Mononuclear cell (primary cell): ENCODE data around the gene PNLIP. TPM values are rescaled to one million over a fixed set of nuclear protein-coding genes. Genes with fewer than 3 reads are reported as not detected.

Experiments
- total RNA-seq: library from RNA; depleted of rRNA; stranded (reverse); fragments of >200 nt; gene quantifications from one replicate; pipeline ENCODE4 v1.2.3, GENCODE V29; 2012

The PNLIP gene
- total RNA-seq, 1 donor: not detected

Other genes starting within 250 kb of the PNLIP start
- not detected for gene CCDC172, start 221.5 kb upstream of the PNLIP start, total RNA-seq
- not detected for gene PNLIPRP3, start 118.1 kb upstream of the PNLIP start, total RNA-seq
- gene PNLIPRP1, start 45.0 kb downstream of the PNLIP start, total RNA-seq: not detected
- gene PNLIPRP2, start 75.0 kb downstream of the PNLIP start, total RNA-seq: not detected
- under 0.01 TPM for gene HSPA12A, start 196.6 kb downstream of the PNLIP start, total RNA-seq